Activated B cell treated with CpG ODN at 0.5 μM for 24 hours (primary cell): ENCODE data around the gene BEND7. TPM values are rescaled to one million over a fixed set of nuclear protein-coding genes. Genes with fewer than 3 reads are reported as not detected.
"Not testable (repeated sequence)": the region's sequence is repeated elsewhere in the genome, so short reads cannot be mapped to it uniquely, and the experiment has no call there.

Experiments used
- ATAC-seq: fragments of 200-7000 bp; cut with Tn5 transposase; one replicate; pipeline ENCODE4 v1.10.0; 2021; ENCODE audit warnings: low read depth, mild to moderate bottlenecking, moderate library complexity
- CTCF ChIA-PET: fragments of 350-600 bp; sonication (Branson Sonifier 250); formaldehyde crosslinking; loops from one replicate; lab custom pipeline; 2021; ENCODE audit warnings: antibody characterized with exemption; lab: Charles Lee
- POLR2A ChIA-PET: fragments of 350-600 bp; sonication (Branson Sonifier 250); formaldehyde crosslinking; loops from one replicate; lab custom pipeline; 2021; ENCODE audit warnings: antibody characterized with exemption; lab: Charles Lee
- DNase-seq: peaks from one replicate; pipeline ENCODE4 v3.0.0; 2022
- H3K27ac Mint-ChIP-seq: one replicate; pipeline ENCODE4 v1.8.0; 2020; ENCODE audit warnings: mixed read lengths
- H3K27me3 Mint-ChIP-seq: one replicate; pipeline ENCODE4 v1.8.0; 2021; ENCODE audit warnings: mixed read lengths
- H3K36me3 Mint-ChIP-seq: one replicate; pipeline ENCODE4 v1.8.0; 2021; ENCODE audit warnings: low read depth, mixed read lengths
- H3K4me1 Mint-ChIP-seq: one replicate; pipeline ENCODE4 v1.8.0; 2021; ENCODE audit warnings: mixed read lengths
- H3K4me3 Mint-ChIP-seq: one replicate; pipeline ENCODE4 v1.8.0; 2020; ENCODE audit warnings: mild to moderate bottlenecking, mixed read lengths
- H3K9me3 Mint-ChIP-seq: one replicate; pipeline ENCODE4 v1.8.0; 2020; ENCODE audit warnings: mixed read lengths
- CTCF ChIP-seq: fragments of 200-600 bp; IDR thresholded peaks from one replicate; pipeline ENCODE4 v1.8.0; 2022; ENCODE audit warnings: antibody characterized with exemption, mild to moderate bottlenecking
- intact Hi-C: fragments of 100-400 bp; cut with micrococcal nuclease; formaldehyde crosslinking; loops from one replicate; pipeline ENCODE4 v1.15.1; 2024
- total RNA-seq: library from RNA; stranded (reverse); gene quantifications from 2 replicates; pipeline ENCODE4 v1.2.3, GENCODE V29; 2022

Gene BEND7
- total RNA-seq, 1 donor from 2014 or later = not detected

GRCh38 chr10:13404305-13404759, 124.5 kb downstream of the BEND7 start:
- POLR2A ChIA-PET = no interaction called here
- no peak for TF ChIP-seq CTCF

GRCh38 chr10:13403426-13403825, 125.4 kb downstream of the BEND7 start:
- H3K4me1 Mint-ChIP-seq, POLR2A ChIA-PET, H3K36me3 Mint-ChIP-seq, CTCF ChIA-PET, H3K4me3 Mint-ChIP-seq, H3K27me3 Mint-ChIP-seq, DNase-seq, H3K9me3 Mint-ChIP-seq, intact Hi-C loops, ATAC-seq, H3K27ac Mint-ChIP-seq: not testable (repeated sequence)

More at GRCh38 chr10:13404305-13404759, 124.5 kb downstream of the BEND7 start:
- CTCF ChIA-PET = no interaction called here
- DNase-seq (no peak), ATAC-seq (no peak)
- Mint-ChIP-seq H3K27ac (no peak overlapping the region), H3K36me3 (no peaks in the 10 kb centered on the region), H3K4me1 (no peaks in the 10 kb centered on the region), H3K27me3 (peaks cover 4% of the 10 kb centered on the region), H3K9me3 (peaks cover 2% of the 10 kb centered on the region), H3K4me3 (no peak overlapping the region)
- intact Hi-C loops = no loop called here

GRCh38 chr10:13402021-13402420, 126.8 kb downstream of the BEND7 start:
- Mint-ChIP-seq H3K4me3 (no peak overlapping the region), H3K4me1 (no peaks in the 10 kb centered on the region), H3K9me3 (peaks cover 2% of the 10 kb centered on the region), H3K36me3 (no peaks in the 10 kb centered on the region), H3K27ac (no peak overlapping the region), H3K27me3 (peaks cover 7% of the 10 kb centered on the region)
- ATAC-seq = no peak
- CTCF ChIA-PET = no interaction called here
- no peak for DNase-seq
- POLR2A ChIA-PET = no interaction called here
- TF ChIP-seq CTCF = no peak
- intact Hi-C loops = no loop called here

GRCh38 chr10:13401142-13401541, 127.7 kb downstream of the BEND7 start:
- ATAC-seq = no peak
- ChIA-PET POLR2A (no interaction called here), CTCF (no interaction called here)
- Mint-ChIP-seq H3K27ac (no peak overlapping the region), H3K4me3 (no peak overlapping the region), H3K36me3 (no peaks in the 10 kb centered on the region), H3K9me3 (peaks cover 2% of the 10 kb centered on the region), H3K27me3 (peaks cover 7% of the 10 kb centered on the region), H3K4me1 (no peaks in the 10 kb centered on the region)
- no peak for DNase-seq
- no peak for TF ChIP-seq CTCF
- intact Hi-C loops = no loop called here

GRCh38 chr10:13400196-13400965, 128.4 kb downstream of the BEND7 start:
- ATAC-seq (no peak), DNase-seq (no peak)
- POLR2A ChIA-PET = no interaction called here
- Mint-ChIP-seq H3K27me3 (peaks cover 7% of the 10 kb centered on the region), H3K4me3 (no peak overlapping the region), H3K36me3 (no peaks in the 10 kb centered on the region), H3K27ac (no peak overlapping the region), H3K4me1 (no peaks in the 10 kb centered on the region), H3K9me3 (peaks cover 2% of the 10 kb centered on the region)
- CTCF ChIA-PET = no interaction called here
- intact Hi-C loops = no loop called here
- TF ChIP-seq CTCF = no peak
